HG02678 (cell line): ENCODE data around the gene ZCCHC10.
A peak's percentile ranks its signal among the peaks of the same experiment; 100 is the strongest.
"Not testable (repeated sequence)": the region's sequence is repeated elsewhere in the genome, so short reads cannot be mapped to it uniquely, and the experiment has no call there.

Experiments used
- ATAC-seq: cut with Tn5 transposase; IDR thresholded peaks from one replicate; pipeline ENCODE4 v1.9.1; 2021; ENCODE audit warnings: mild to moderate bottlenecking, moderate library complexity; ENCODE audit not compliant: unreplicated experiment

The ZCCHC10 gene

DNA sequence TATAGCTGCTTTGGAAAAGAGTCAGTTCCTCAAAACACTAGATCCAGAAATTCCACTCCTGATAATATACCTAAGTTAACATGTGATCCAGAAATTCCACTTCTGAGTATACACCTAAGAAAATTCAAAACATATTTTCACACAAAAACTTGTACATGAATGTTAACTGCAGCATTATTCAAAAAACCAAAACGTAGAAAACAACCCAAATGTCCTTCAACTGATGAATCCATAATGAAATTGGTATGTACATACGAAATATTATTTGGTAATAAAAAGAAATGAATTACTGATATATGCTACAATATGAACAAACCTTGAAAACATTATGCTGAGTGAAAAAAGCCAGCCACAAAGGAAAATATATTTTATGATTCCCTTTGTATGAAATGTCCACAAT is 46.4 kb downstream of the ZCCHC10 start:
- ATAC-seq: no peak

- ATAC-seq: no peak
Observed at GRCh38 chr5:132979367-132979940, 46.9 kb downstream of the ZCCHC10 start.

DNA sequence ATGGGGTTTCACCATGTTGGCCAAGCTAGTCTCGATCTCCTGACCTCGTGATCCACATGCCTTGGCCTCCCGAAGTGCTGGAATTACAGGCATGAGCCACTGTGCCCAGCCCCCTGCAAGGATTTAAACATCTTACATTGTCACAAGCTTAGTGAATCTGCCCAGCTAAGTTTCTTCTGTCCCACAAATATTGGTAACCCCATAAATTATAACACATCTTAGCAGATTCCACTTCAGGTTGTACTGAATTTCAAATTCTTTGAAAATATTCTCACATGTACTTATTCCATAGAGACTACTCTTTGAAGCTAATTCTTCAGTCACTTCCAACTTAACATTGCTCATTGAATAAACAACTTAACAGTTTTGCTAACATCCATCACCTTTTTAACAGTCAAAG is 49.5 kb downstream of the ZCCHC10 start:
- no peak for ATAC-seq

DNA sequence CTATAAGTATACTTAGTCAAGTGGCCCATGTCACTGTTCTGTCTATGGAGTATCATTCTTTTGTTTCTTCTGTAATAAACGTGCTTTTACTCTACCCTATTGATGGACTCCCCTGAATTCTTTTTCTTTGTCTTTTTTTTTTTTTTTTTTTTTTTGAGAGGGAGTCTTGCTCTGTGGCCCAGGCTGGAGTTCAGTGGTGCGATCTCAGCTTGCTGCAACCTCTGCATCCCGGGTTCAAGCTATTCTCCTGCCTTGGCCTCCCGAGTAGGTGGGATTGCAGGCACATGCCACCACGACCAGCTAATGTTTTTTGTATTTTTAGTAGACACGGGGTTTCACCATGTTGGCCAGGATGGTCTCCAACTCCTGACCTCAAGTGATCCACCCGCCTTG is 53.9 kb downstream of the ZCCHC10 start:
- ATAC-seq: not testable (repeated sequence)

DNA sequence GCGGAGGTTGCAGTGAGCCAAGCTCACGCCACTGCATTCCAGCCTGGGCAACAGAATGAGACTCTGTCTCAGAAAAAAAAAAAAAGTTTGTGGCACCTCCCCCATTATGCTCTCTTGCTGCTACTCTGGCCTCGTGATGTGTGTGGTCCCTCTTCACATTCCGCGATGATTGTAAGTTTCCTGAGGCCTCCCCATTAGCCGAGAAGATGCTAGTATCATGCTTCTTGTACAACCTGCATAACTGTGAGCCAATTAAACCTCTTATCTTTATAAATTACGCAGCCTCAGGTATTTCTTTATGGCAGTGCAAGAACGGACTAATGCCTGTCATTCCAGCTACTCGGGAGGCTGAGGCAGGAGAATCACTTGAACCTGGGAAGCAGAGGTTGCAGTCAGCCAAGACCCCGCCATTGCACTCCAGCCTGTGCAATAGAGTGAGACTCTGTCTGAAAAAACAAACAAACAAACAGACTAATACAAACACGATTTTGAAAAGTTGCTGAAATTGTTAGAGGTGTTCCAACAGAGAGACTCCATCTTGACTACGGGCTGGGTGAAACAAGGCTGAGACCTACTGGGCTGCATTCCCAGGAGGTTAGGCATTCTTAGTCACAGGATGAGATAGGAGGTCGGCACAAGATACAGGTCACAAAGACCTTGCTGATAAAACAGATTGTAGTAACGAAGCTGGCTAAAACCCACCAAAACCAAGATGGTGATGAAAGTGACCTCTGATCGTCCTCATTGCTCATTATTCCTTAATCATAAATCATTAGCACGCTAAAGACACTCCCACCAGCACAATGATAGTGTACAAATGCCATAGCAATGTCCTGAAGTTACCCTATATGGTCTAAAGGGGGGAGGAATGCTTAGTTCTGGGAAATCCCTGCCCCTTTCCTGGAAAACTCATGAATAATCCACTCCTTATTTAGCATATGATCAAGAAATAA is 54.6 kb downstream of the ZCCHC10 start:
- ATAC-seq: no peak

- ATAC-seq: no peak
Observed at GRCh38 chr5:132965120-132965519, 61.2 kb downstream of the ZCCHC10 start.

- ATAC-seq: peak; percentile 93
Observed at GRCh38 chr5:132963171-132964104, 62.9 kb downstream of the ZCCHC10 start, which contains the start of gene AFF4. TSS of gene AFF4 (minus strand) at chr5:132963634. CDS start at chr5:132937189, 26,445 bp downstream.

- ATAC-seq: no peak
Observed at GRCh38 chr5:132962429-132963021, 63.8 kb downstream of the ZCCHC10 start.

GRCh38 chr5:132961887-132962286 is 64.5 kb downstream of the ZCCHC10 start:
- ATAC-seq: no peak

DNA sequence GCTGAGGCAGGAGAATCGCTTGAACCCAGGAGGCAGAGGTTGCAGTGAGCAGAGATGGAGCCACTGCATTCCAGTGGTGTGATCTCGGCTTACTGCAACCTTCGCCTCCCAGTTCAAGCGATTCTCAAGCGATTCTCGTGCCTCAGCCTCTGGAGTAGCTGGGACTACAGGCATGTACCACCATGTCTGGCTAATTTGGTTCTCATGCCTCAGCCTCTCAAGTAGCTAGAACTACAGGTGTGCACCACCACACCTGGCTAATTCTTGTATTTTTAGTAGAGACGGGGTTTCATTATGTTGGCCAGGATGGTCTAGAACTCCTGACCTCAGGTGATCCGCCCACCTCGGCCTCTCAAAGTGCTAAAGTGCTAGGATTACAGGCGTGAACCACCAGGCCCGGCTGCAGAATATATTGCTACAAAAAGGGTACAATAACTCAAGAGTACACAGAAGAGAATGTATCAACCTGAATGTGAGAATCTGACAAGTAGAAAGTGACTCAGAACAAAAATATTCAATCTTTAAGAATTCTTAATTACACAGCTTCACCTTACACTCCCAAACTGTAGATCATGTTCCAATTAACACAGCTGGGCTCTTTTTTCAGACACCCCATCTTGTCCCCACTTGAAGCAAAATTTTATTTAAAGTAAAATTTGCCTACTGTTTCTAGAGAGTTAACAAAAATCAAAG is 65.1 kb downstream of the ZCCHC10 start:
- ATAC-seq: not testable (repeated sequence)

- not testable (repeated sequence) for ATAC-seq
Observed at GRCh38 chr5:132956166-132956799, 70.1 kb downstream of the ZCCHC10 start.

GRCh38 chr5:132953710-132954109 is 72.6 kb downstream of the ZCCHC10 start:
- no peak for ATAC-seq

DNA sequence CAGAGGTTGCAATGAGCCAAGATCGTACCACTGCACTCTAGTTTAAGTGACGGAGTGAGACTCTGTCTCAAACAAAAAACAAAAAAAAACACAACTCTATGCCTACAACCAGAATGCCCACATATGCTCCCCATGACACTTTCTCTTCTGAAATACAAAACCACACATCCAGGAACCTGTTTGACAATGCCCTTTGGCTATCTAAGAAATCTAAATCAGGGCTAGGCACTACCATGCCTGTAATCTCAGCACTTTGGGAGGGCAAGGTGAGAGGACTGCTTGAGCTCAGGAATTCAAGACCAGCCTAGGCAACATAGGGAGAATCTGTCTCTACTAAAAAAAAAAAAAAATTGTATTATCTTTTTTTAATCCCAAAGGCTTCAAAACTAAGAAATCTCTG is 73.5 kb downstream of the ZCCHC10 start:
- ATAC-seq: no peak

GRCh38 chr5:132951897-132952296 is 74.5 kb downstream of the ZCCHC10 start:
- ATAC-seq: no peak

DNA sequence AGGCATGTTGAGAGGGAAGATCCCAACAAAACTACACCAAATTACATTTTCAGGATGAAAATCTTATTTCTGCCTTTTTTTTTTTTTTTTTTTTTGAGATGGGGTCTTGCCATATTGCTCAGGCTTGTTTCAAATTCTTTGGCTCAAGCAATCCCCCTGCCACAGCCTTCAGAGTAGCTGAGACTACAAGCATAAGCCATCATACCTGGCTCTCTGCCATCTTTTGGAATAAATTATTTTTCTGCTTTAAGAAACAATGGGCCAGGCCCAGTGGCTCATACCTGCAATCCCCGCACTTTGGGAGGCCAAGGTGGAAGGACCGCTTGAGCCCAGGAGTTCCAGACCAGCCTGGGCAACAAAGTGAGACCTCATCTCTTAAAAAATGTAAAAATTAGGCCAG is 77.2 kb downstream of the ZCCHC10 start:
- ATAC-seq: no peak

GRCh38 chr5:132947671-132948070 is 78.7 kb downstream of the ZCCHC10 start:
- ATAC-seq: no peak
